ENCODE data around the gene ADAMTSL3. TPM values are rescaled to one million over a fixed set of nuclear protein-coding genes. Genes with fewer than 3 reads are reported as not detected.
A peak's percentile ranks its signal among the peaks of the same experiment; 100 is the strongest.
"Not testable (repeated sequence)": the region's sequence is repeated elsewhere in the genome, so short reads cannot be mapped to it uniquely, and the experiment has no call there.

The ADAMTSL3 gene
- total RNA-seq, 1 experiment from 2014 or later: 4.5 TPM

DNA sequence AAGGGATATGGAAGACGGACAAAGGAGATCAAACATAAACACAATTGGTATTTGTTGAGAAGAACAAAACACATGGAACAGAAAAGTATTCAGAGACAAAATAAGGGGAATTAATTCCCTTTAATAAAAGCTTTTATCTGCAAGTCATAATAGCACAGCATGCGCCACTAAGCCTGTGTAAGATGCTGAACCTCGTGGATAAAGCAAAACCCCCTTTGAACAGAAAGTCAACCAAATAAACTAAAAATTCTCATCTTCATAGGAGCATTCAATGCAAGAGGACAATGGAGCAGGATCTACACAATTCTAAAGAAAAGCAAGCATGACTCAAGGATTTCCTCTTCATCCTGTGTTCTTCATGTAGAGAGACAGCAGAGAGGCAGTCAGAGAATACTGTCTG lies 307.4 kb downstream of the ADAMTSL3 start:
- no peak for DNase-seq (ENCODE audit: low read depth)
- in situ Hi-C loops (cut with HindIII; ENCODE audit: low pct_unique_long_range_greater_than_20kb, low sequenced_read_pairs): no loop called here

DNA sequence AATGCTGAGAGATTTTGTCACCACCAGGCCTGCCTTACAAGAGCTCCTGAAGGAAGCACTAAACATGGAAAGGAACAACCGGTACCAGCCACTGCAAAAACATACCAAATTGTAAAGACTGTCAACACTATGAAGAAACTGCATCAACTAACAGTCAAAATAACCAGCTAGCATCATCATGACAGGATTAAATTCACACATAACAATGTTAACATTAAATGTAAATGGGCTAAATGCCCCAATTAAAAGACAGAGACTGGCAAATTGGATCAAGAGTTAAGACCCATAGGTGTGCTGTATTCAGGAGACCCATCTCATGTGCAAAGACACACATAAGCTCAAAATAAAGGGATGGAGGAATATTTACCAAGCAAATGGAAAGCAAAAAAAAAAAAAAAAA lies 311.0 kb downstream of the ADAMTSL3 start:
- in situ Hi-C loops (cut with HindIII; ENCODE audit: low pct_unique_long_range_greater_than_20kb, low sequenced_read_pairs); DNase-seq (ENCODE audit: low read depth): not testable (repeated sequence)

DNA sequence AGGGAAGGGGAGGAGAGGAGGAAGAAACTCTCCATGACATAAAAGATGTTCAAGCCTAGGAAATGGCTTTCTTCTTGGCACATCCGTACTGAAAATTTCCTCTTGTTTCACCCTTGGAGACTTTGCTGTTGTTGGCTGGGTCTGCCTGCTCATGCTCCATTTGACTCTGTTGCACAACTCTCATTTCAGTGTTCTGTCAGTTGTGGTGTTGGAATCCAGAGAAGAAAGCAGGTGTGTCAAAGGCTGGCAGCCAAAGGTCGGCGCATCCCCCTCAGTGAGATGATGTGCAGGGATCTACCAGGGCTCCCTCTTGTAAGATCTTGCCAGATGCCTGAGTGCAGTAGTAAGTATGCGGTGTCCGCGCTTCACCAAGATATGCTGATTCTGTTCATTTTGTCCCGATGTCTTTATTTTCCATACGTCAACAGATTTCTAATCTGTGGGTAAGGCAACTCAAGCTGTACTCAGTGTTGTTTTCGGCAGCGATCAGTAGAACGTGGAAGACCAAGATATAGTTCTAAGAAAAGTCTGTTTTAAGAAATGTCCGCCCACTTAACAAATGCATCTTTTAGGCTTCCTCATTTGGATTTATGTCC lies 316.5 kb downstream of the ADAMTSL3 start:
- no peak for DNase-seq (ENCODE audit: low read depth)
- in situ Hi-C loops (cut with HindIII; ENCODE audit: low pct_unique_long_range_greater_than_20kb, low sequenced_read_pairs): no loop called here

DNA sequence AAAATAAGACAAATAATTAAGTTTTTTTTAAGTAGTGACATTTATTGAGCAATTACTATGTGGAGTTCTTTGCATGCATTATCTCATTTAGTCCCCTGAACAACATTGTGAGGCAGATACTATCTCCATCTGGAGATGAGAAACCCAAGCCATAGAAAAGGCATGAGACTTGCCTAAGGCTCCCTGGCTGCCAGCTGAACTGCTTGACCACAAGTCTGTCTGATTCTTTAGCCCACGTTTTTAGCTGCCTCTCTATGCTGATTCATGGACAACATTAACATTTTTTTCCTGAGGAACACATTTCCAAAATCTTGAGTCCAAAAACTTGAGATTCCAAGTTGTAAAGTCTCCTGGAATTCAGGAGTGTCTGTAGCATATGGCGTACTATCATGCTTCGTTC lies 318.1 kb downstream of the ADAMTSL3 start:
- in situ Hi-C loops (cut with HindIII; ENCODE audit: low pct_unique_long_range_greater_than_20kb, low sequenced_read_pairs): no loop called here
- no peak for DNase-seq (ENCODE audit: low read depth)

DNA sequence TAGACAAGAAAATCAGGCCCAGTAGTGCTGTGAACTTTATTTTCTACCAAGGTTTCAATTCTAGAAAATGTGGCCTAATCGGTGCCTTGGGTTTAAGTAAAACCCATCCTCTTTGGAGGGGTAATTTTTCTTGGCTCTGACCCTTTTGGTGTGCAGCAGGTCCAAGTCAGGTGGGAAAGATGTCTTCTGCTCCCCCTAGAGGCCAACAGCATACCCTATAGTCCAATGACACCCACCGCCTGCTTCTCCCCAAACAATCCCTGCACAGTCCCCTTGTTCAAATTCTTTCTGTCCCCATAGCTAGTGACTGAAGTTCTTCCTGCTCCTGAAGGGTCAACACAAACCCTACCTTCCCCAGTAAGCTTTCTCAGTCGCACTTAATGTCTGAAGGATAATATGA lies 319.9 kb downstream of the ADAMTSL3 start:
- in situ Hi-C loops (cut with HindIII; ENCODE audit: low pct_unique_long_range_greater_than_20kb, low sequenced_read_pairs): no loop called here
- no peak for DNase-seq (ENCODE audit: low read depth)

DNA sequence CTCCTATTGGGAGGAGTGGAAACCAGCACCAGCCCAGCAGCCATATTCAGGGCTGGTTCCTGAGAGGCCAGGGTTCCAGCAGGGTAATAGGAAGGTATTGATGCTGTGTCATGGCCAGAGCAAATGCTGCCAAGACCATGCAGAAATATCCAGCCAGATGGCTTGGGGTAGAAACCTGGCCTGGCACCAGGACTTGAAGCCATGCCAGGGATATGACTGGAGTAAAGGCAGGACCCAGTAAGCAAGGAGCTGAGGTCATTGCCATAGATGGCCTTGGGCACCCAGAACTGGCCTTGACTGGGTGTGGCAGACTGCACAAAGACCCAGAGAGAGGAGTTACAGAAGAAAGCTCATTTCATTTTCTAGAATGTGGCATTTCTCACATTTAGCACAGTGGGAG lies 324.1 kb downstream of the ADAMTSL3 start:
- no peak for DNase-seq (ENCODE audit: low read depth)
- in situ Hi-C loops (cut with HindIII; ENCODE audit: low pct_unique_long_range_greater_than_20kb, low sequenced_read_pairs): no loop called here

DNA sequence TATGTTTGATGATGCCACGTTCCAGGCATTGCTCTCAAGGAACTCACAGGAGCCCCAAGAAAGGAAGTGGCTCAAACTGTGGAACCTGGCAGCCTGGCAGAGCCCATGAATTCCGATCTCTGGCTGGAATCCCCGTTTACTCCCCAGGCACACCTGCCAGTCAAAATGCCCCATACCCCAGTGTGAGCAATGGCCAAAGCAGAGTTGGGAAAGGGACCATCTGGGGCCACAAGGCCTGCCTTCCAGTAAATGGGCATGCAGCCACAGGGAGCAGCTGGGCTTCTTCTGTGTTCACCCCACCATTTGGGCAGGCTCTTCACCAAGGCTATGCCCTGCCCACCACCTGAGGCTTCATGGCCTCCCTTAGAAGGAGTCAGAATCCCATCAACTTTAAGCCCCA lies 324.7 kb downstream of the ADAMTSL3 start:
- in situ Hi-C loops (cut with HindIII; ENCODE audit: low pct_unique_long_range_greater_than_20kb, low sequenced_read_pairs): no loop called here
- no peak for DNase-seq (ENCODE audit: low read depth)

DNA sequence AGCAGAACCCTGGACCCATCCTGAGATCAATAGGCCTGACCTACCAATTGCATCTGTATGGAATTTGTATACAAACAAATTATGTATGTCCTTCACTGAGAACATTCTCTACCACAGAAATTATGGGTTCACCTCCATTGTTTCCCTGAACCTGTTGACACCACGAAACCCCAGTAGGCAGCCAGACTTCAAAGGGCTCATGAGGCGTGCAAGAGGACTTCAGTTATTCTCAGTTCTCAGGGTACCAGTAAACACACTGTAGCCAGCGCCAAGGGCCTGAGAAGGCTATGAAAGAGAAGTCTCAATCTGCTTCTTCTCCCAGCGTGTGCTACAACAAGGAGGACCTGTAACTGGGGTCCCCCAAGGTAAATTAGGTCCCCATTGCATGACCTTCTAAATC lies 326.7 kb downstream of the ADAMTSL3 start:
- in situ Hi-C loops (cut with HindIII; ENCODE audit: low pct_unique_long_range_greater_than_20kb, low sequenced_read_pairs): no loop called here
- no peak for DNase-seq (ENCODE audit: low read depth)

DNA sequence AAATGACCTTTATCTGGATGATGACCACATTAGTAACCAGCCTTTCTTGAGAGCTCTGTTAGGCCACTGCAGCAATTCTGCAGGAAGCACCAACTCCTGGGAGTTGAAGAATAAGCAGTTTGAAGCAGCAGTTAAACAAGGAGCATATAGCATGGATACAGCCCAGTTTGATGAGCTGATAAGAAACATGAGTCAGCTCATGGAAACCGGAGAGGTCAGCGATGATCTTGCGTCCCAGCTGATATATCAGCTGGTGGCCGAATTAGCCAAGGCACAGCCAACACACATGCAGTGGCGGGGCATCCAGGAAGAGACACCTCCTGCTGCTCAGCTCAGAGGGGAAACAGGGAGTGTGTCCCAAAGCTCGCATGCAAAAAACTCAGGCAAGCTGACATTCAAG lies 328.8 kb downstream of the ADAMTSL3 start:
- in situ Hi-C loops (cut with HindIII; ENCODE audit: low pct_unique_long_range_greater_than_20kb, low sequenced_read_pairs): no loop called here
- no peak for DNase-seq (ENCODE audit: low read depth)

DNA sequence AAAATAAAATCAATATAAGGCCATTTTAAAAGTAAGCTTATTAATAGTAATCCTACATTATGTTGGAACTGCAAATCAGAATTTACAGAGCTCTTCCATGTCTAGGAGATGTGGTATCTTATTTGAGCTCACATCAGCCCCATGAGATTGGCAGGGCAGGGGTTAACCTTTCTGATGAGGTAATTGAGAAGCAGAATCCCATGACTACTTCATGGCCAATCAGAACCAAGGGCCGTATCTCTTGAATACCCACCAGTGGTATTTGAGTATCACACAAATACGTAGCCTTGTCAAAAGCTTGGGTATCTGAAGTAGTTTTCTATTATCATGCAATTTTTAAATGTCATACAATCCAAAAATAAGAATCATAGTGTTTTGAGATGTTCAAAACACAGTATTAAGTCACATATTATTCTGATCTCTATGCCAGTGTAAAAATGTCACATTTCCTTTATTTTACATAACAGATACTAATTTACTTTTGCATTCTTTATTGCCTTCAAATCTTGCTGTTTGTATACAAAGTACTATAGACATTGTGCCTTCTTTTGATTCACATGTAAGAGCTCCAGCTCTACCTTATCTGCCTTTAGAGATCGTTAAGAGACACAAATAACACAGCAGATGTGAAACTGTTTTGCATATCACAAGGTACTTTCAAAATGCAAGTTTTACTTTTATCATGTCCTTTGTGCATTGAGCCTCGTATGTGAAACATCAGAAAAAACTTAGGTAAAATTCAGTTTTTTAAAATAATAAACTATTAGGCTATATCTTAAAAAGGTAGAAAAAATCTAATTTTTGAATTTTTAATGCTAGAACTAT lies 329.9 kb downstream of the ADAMTSL3 start:
- no peak for DNase-seq (ENCODE audit: low read depth)
- in situ Hi-C loops (cut with HindIII; ENCODE audit: low pct_unique_long_range_greater_than_20kb, low sequenced_read_pairs): no loop called here

DNA sequence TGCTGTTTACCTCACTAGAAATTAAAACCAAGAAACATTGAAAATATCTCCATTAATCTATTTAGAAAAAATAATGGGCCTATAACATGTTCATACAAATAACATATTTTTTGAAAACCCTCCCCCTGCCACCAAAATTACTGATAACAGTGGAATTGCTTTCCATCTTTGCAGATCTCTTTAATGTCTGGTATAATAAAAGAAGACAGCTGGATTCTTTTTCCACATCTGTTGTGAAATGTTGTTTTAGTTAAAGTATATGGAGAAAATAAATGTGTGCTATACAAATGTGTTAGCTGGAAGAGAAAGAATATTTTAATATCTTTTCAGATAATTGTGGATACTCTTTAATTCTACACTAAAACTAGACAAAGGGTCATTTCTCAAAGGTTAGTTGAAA lies 330.7 kb downstream of the ADAMTSL3 start:
- in situ Hi-C loops (cut with HindIII; ENCODE audit: low pct_unique_long_range_greater_than_20kb, low sequenced_read_pairs): no loop called here
- no peak for DNase-seq (ENCODE audit: low read depth)

DNA sequence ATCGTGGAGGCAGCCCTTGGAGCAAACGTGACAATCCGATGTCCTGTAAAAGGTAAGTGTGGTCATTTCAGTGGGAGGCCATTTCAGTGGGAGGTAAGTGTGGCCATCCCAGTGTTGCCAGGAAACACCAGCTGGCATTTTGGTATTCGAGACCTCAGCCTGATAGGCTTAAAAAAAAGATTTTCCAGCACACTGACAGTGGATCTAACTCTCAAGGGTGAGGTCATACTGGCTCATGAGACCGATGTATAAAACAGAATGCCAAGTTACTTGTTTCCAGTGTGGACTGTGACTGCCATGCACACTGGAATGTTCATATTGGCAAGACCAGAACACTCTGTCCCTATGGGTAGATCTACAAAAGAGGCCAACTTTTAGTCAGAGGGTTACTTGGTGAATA lies 337.2 kb downstream of the ADAMTSL3 start:
- in situ Hi-C loops (cut with HindIII; ENCODE audit: low pct_unique_long_range_greater_than_20kb, low sequenced_read_pairs): no loop called here
- DNase-seq (ENCODE audit: low read depth): no peak

DNA sequence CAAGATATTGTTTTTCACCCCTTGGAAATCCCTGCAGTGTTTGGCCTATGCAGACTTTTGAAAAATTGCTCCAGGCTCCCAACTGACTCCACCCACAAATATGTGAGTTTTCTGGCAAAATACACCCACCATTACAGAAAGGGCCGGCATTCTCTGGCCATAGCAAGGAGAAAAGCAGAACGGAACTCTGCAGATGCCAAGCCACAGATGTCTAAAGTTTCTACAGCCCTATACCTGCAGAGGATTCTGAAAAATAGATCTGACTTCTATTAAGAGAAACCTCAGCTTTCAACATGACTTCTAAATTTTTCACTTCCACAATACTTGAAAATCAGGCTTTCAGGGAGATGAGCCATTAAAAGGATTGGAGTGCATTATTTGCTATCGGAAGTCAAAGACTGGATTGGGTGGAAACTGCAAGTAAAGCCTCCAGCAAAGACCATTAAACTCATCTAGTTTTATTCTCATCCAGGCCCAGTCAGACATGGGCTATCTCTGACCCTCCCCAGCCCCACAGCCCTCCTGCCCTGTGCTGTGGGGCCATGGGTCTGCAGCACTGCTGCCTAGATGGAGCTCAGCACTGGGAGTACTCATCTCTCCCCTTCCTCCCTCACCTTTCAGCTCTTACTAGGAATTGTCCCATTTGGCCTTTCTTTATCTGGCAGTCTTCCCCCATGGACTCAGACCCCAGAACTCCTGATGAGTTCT lies 338.6 kb downstream of the ADAMTSL3 start:
- no peak for DNase-seq (ENCODE audit: low read depth)

DNA sequence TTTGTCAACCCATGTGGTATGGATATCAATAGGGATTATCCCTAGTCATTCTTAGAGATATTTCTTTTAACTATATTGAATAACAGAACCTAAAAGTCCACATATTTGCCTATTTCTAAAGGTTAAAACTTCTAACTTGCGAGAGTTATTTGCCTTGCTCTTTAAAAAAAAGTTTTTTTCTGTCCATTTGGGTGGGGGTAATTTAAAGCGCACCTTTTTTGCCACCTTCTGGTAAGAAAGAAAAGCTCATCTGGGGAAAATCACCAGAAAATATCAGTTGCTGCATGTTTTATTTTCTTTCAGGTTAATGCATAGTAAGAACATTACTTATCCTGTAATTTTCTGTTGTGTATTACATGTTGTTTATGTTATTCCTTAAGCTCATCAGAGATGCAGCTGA lies 339.7 kb downstream of the ADAMTSL3 start:
- no peak for DNase-seq (ENCODE audit: low read depth)
- in situ Hi-C loops (cut with HindIII; ENCODE audit: low pct_unique_long_range_greater_than_20kb, low sequenced_read_pairs): no loop called here

More for the DNA sequence above, 338.6 kb downstream of the ADAMTSL3 start:
- in situ Hi-C loops (cut with HindIII; ENCODE audit: low pct_unique_long_range_greater_than_20kb, low sequenced_read_pairs): no loop called here

DNA sequence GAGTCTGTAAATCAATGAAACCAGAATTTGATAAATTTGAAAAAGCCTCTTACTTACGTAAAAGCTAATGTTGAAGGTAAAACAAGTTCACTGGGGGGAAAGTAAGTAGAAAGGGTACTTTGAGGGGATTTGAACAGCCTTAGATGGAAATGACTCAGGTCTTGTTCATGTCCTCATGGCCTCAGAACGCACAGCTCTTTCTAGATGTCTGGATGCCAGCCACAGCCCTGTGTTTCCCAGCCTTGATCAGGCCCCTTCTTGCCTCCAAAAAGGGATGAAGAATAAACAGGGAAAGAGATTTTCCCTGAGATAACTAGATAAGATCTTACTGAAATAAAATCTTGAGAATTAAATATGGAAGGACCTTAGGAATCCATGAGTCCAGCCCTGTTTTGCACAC lies 344.6 kb downstream of the ADAMTSL3 start:
- DNase-seq (ENCODE audit: low read depth): no peak
- in situ Hi-C loops (cut with HindIII; ENCODE audit: low pct_unique_long_range_greater_than_20kb, low sequenced_read_pairs): no loop called here

DNA sequence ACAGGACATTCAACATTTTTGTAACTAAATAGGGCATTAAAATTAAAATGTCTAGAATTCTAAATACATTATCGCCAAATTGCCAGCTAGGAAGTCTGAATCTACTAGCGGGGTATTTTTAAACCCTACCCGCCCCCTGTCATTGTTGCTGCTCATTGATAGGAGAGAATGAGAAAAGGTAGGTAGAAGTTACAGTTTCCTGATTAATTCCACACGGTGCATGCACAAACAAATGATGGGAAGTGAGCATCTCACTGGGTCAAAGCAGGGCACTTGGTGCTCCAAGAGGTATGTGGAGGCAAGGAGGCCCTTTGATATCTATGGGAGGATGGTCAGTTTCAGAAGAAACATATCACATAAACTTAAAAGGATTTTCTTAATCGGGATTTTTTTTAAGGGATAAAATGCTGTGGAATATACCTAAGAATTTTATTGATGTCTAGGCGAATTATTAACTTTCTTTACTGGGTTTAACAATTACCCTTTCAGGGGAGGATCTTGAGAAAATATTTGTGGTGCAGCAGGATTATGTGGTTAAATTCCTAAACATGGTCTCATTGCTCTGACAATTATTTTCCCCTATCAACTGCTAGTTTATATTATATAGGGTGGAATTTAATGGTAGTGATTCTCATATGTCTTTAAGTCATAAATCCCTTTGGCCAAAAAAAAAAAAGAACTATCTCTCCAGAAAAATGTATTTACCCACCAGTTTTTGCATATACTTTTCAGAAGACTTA lies 345.6 kb downstream of the ADAMTSL3 start:
- DNase-seq (ENCODE audit: low read depth): peak; percentile 44
- in situ Hi-C loops (cut with HindIII; ENCODE audit: low pct_unique_long_range_greater_than_20kb, low sequenced_read_pairs): no loop called here

DNA sequence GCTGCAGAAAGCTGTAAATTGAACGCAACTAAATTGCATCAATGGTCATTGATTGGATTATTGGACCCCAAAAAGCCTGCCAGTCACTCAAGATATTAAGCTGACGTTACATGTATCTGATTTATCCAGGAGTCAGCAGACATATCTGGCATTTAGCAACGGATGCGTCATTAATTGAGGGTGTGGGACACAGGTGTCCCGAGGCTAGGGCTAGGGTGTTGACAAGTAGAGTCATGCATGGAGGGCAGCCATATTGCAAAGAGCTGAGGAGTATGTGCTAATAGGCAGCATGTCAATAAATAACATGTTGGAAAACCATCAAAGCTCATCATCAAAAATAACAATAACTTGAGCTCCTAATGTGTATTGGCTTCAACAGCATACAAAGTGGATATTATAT lies 347.1 kb downstream of the ADAMTSL3 start:
- DNase-seq (ENCODE audit: low read depth): no peak
- in situ Hi-C loops (cut with HindIII; ENCODE audit: low pct_unique_long_range_greater_than_20kb, low sequenced_read_pairs): no loop called here

DNA sequence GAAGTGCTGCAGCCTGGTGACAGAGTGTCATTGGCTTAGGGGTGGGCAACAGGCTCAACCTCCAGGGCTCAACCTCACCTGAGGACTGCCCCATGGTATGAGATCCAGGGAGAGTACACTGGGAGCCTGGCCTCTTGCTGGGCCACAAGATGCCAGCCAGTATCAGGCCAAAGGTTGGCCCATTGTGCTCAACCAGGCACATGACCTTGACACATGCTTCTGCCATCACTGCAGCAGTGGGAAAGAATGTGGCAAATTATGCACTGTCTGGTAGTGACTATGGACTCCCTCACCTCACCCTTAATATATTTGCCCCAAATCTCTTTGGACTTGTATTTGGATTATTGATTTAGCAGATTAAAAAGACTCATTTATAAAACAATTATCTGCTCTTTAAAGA lies 347.7 kb downstream of the ADAMTSL3 start:
- no peak for DNase-seq (ENCODE audit: low read depth)
- in situ Hi-C loops (cut with HindIII; ENCODE audit: low pct_unique_long_range_greater_than_20kb, low sequenced_read_pairs): no loop called here

Measured in Caki2 (cell line).